Measurements from ENCODE around the gene LRRC73. TPM values are rescaled to one million over a fixed set of nuclear protein-coding genes. Genes with fewer than 3 reads are reported as not detected.

LRRC73 gene
- total and polyA plus RNA-seq, 9 of the 15 experiments (the other 6 are each of a cell fraction or from before 2014, with no cell fraction given) = 0.07 to 0.55 (median 0.16) TPM; not detected in 3

DNA sequence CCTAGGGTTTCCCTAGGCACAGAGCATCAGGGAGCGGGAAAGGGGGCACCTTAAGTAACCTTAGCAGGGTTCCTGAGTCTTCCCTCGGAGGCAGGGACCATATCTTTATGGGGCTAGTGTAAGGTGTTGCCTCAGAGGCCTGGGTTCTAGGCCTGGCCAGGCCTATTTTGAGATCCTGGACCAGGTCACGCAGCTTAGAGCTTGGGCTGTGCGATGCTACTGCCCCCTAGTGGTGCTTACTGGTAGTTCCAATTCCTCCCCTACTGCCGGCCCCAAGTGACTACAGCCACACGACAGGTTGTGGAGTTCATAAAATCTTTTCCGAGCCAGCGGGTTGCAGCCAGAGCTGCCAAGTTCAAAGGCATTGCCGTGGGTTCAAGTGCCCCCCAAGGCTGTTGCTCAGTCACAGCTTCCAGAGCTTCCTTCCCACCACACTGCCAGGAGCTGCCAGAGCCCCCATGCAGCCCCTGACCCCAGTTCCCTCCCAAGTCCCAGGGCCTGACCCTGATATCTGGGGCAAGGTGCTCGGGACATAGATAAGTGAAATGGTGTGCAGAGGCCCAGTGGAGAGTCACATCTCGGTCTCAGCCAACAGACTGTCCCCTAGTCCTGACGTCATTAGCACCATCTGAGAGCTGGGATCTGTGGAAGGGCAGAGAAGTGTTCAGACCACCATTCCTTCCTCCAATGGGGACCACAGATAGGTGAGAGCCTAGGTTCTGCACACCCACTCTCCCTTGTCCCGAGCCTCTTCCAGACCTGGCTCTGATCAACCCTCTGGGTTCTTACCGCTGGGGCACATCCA is 3.3 kb downstream of the LRRC73 start (continued):
- no peak for TF ChIP-seq ASH1L (IDR thresholded peaks at IDR 0.05; ENCODE audit: borderline replicate concordance, low read depth, partially characterized antibody)
- TF ChIP-seq TAF7 (tag; IDR thresholded peaks at IDR 0.05) = no peak
- no peak for TF ChIP-seq E2F3 (CRISPR knock-in tag; IDR thresholded peaks at IDR 0.05)
- TF ChIP-seq, protein P1, sequence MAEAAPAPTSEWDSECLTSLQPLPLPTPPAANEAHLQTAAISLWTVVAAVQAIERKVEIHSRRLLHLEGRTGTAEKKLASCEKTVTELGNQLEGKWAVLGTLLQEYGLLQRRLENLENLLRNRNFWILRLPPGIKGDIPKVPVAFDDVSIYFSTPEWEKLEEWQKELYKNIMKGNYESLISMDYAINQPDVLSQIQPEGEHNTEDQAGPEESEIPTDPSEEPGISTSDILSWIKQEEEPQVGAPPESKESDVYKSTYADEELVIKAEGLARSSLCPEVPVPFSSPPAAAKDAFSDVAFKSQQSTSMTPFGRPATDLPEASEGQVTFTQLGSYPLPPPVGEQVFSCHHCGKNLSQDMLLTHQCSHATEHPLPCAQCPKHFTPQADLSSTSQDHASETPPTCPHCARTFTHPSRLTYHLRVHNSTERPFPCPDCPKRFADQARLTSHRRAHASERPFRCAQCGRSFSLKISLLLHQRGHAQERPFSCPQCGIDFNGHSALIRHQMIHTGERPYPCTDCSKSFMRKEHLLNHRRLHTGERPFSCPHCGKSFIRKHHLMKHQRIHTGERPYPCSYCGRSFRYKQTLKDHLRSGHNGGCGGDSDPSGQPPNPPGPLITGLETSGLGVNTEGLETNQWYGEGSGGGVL (CRISPR knock-in tag; IDR thresholded peaks at IDR 0.05) = no peak
- TF ChIP-seq STAT5B (CRISPR knock-in tag; IDR thresholded peaks at IDR 0.05) = no peak
- no peak; the same call in 1 of the 2 replicates for TF ChIP-seq ATF6 (CRISPR knock-in tag; IDR thresholded peaks at IDR 0.05)
- no peak for TF ChIP-seq HDAC1 (IDR thresholded peaks at IDR 0.05)
- TF ChIP-seq, protein P2, sequence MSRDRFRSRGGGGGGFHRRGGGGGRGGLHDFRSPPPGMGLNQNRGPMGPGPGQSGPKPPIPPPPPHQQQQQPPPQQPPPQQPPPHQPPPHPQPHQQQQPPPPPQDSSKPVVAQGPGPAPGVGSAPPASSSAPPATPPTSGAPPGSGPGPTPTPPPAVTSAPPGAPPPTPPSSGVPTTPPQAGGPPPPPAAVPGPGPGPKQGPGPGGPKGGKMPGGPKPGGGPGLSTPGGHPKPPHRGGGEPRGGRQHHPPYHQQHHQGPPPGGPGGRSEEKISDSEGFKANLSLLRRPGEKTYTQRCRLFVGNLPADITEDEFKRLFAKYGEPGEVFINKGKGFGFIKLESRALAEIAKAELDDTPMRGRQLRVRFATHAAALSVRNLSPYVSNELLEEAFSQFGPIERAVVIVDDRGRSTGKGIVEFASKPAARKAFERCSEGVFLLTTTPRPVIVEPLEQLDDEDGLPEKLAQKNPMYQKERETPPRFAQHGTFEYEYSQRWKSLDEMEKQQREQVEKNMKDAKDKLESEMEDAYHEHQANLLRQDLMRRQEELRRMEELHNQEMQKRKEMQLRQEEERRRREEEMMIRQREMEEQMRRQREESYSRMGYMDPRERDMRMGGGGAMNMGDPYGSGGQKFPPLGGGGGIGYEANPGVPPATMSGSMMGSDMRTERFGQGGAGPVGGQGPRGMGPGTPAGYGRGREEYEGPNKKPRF (IDR thresholded peaks at IDR 0.05; ENCODE audit: low read depth, low read length) = no peak
- peak; percentile 48 for TF ChIP-seq CXXC5 (CRISPR knock-in tag; IDR thresholded peaks at IDR 0.05)
- TF ChIP-seq FOXP4 (CRISPR knock-in tag; IDR thresholded peaks at IDR 0.05; ENCODE audit: borderline replicate concordance) = no peak
- TF ChIP-seq SETDB1 (IDR thresholded peaks at IDR 0.05; ENCODE audit: low read length) = no peak
- no peak for TF ChIP-seq BACH1 (tag; IDR thresholded peaks at IDR 0.05)
- TF ChIP-seq SLC30A9 (CRISPR knock-in tag; IDR thresholded peaks at IDR 0.05) = no peak
- no peak for TF ChIP-seq TRIM24 (IDR thresholded peaks at IDR 0.05)
- no peak for TF ChIP-seq FOXJ2 (tag; IDR thresholded peaks at IDR 0.05)
- no peak for TF ChIP-seq RHOXF2B (CRISPR knock-in tag; conservative IDR thresholded peaks at IDR 0.05)

Measured in K562 (cell line).